Measurements from ENCODE around the gene JPH3.

JPH3 gene

GRCh38 chr16:87604634-87605111 is 2.4 kb downstream of the JPH3 start:
- no peaks in the 10 kb centered on the region for H3K36me3 ChIP-seq (ENCODE audit: insufficient read depth, low read length)
- peaks cover 20 to 63% of the 10 kb centered on the region in 2 donors for H3K27me3 ChIP-seq (ENCODE audit: control insufficient read depth in 1 of 2, insufficient read depth in 2 of 2, low read length in 2 of 2)
- H3K4me3 ChIP-seq (ENCODE audit: low read depth in 1 of 2, low read length in 2 of 2) = no peak overlapping the region
- no peaks in the 10 kb centered on the region for H3K9me3 ChIP-seq (ENCODE audit: low read length)
- H3K4me1 ChIP-seq (ENCODE audit: insufficient read depth, low read length) = no peaks in the 10 kb centered on the region
- H3K27ac ChIP-seq (ENCODE audit: low read depth, low read length) = no peak overlapping the region
- no peak overlapping the region for H3K9ac ChIP-seq (ENCODE audit: low read length)

GRCh38 chr16:87607223-87607622 is 4.9 kb downstream of the JPH3 start:
- Histone ChIP-seq H3K4me3 (ENCODE audit: low read depth in 1 of 2, low read length in 2 of 2) (no peak overlapping the region), H3K27ac (ENCODE audit: low read depth, low read length) (no peak overlapping the region), H3K36me3 (ENCODE audit: insufficient read depth, low read length) (no peaks in the 10 kb centered on the region), H3K9me3 (ENCODE audit: low read length) (no peaks in the 10 kb centered on the region), H3K27me3 (ENCODE audit: control insufficient read depth in 1 of 2, insufficient read depth in 2 of 2, low read length in 2 of 2) (peaks cover 5 to 39% of the 10 kb centered on the region in 2 donors), H3K9ac (ENCODE audit: low read length) (no peak overlapping the region), H3K4me1 (ENCODE audit: insufficient read depth, low read length) (no peaks in the 10 kb centered on the region)

GRCh38 chr16:87607871-87608270 is 5.6 kb downstream of the JPH3 start:
- H3K27me3 ChIP-seq (ENCODE audit: control insufficient read depth in 1 of 2, insufficient read depth in 2 of 2, low read length in 2 of 2) = peaks cover 5 to 38% of the 10 kb centered on the region in 2 donors
- H3K4me3 ChIP-seq (ENCODE audit: low read depth in 1 of 2, low read length in 2 of 2) = no peak overlapping the region
- H3K4me1 ChIP-seq (ENCODE audit: insufficient read depth, low read length) = no peaks in the 10 kb centered on the region

GRCh38 chr16:87608400-87608985 is 6.2 kb downstream of the JPH3 start:
- Histone ChIP-seq H3K9me3 (ENCODE audit: low read length) (no peaks in the 10 kb centered on the region), H3K36me3 (ENCODE audit: insufficient read depth, low read length) (no peaks in the 10 kb centered on the region)

More at GRCh38 chr16:87607871-87608270, 5.6 kb downstream of the JPH3 start:
- no peaks in the 10 kb centered on the region for H3K36me3 ChIP-seq (ENCODE audit: insufficient read depth, low read length)
- no peak overlapping the region for H3K9ac ChIP-seq (ENCODE audit: low read length)
- H3K9me3 ChIP-seq (ENCODE audit: low read length) = no peaks in the 10 kb centered on the region
- no peak overlapping the region for H3K27ac ChIP-seq (ENCODE audit: low read depth, low read length)

GRCh38 chr16:87610026-87610425 is 7.7 kb downstream of the JPH3 start:
- Histone ChIP-seq H3K27me3 (ENCODE audit: control insufficient read depth in 1 of 2, insufficient read depth in 2 of 2, low read length in 2 of 2) (peaks cover 5 to 17% of the 10 kb centered on the region in 2 donors), H3K4me1 (ENCODE audit: insufficient read depth, low read length) (no peaks in the 10 kb centered on the region), H3K4me3 (ENCODE audit: low read depth in 1 of 2, low read length in 2 of 2) (no peak overlapping the region), H3K27ac (ENCODE audit: low read depth, low read length) (no peak overlapping the region), H3K36me3 (ENCODE audit: insufficient read depth, low read length) (no peaks in the 10 kb centered on the region), H3K9ac (ENCODE audit: low read length) (no peak overlapping the region), H3K9me3 (ENCODE audit: low read length) (no peaks in the 10 kb centered on the region)

More at GRCh38 chr16:87608400-87608985, 6.2 kb downstream of the JPH3 start:
- Histone ChIP-seq H3K27me3 (ENCODE audit: control insufficient read depth in 1 of 2, insufficient read depth in 2 of 2, low read length in 2 of 2) (peaks cover 5 to 32% of the 10 kb centered on the region in 2 donors), H3K4me3 (ENCODE audit: low read depth in 1 of 2, low read length in 2 of 2) (no peak overlapping the region), H3K9ac (ENCODE audit: low read length) (no peak overlapping the region), H3K27ac (ENCODE audit: low read depth, low read length) (no peak overlapping the region), H3K4me1 (ENCODE audit: insufficient read depth, low read length) (no peaks in the 10 kb centered on the region)

GRCh38 chr16:87611456-87611855 is 9.1 kb downstream of the JPH3 start:
- H3K27me3 ChIP-seq (ENCODE audit: control insufficient read depth in 1 of 2, insufficient read depth in 2 of 2, low read length in 2 of 2) = peaks cover 0 to 4% of the 10 kb centered on the region in 2 donors
- H3K36me3 ChIP-seq (ENCODE audit: insufficient read depth, low read length) = no peaks in the 10 kb centered on the region
- no peaks in the 10 kb centered on the region for H3K9me3 ChIP-seq (ENCODE audit: low read length)
- H3K9ac ChIP-seq (ENCODE audit: low read length) = no peak overlapping the region
- H3K27ac ChIP-seq (ENCODE audit: low read depth, low read length) = no peak overlapping the region
- H3K4me3 ChIP-seq (ENCODE audit: low read depth in 1 of 2, low read length in 2 of 2) = no peak overlapping the region
- H3K4me1 ChIP-seq (ENCODE audit: insufficient read depth, low read length) = no peaks in the 10 kb centered on the region

- H3K4me3 ChIP-seq (ENCODE audit: low read depth in 1 of 2, low read length in 2 of 2) = no peak overlapping the region
- no peaks in the 10 kb centered on the region for H3K36me3 ChIP-seq (ENCODE audit: insufficient read depth, low read length)
- H3K9me3 ChIP-seq (ENCODE audit: low read length) = no peaks in the 10 kb centered on the region
- H3K27ac ChIP-seq (ENCODE audit: low read depth, low read length) = no peak overlapping the region
- H3K27me3 ChIP-seq (ENCODE audit: control insufficient read depth in 1 of 2, insufficient read depth in 2 of 2, low read length in 2 of 2) = peaks cover 0 to 11% of the 10 kb centered on the region in 2 donors
- H3K4me1 ChIP-seq (ENCODE audit: insufficient read depth, low read length) = no peaks in the 10 kb centered on the region
- no peak overlapping the region for H3K9ac ChIP-seq (ENCODE audit: low read length)
Measured at GRCh38 chr16:87613961-87614360, 11.7 kb downstream of the JPH3 start.

- H3K4me1 ChIP-seq (ENCODE audit: insufficient read depth, low read length) = no peaks in the 10 kb centered on the region
- no peak overlapping the region for H3K4me3 ChIP-seq (ENCODE audit: low read depth in 1 of 2, low read length in 2 of 2)
- H3K27me3 ChIP-seq (ENCODE audit: control insufficient read depth in 1 of 2, insufficient read depth in 2 of 2, low read length in 2 of 2) = peaks cover 0 to 18% of the 10 kb centered on the region in 2 donors
- H3K36me3 ChIP-seq (ENCODE audit: insufficient read depth, low read length) = no peaks in the 10 kb centered on the region
- no peak overlapping the region for H3K9ac ChIP-seq (ENCODE audit: low read length)
- no peak overlapping the region for H3K27ac ChIP-seq (ENCODE audit: low read depth, low read length)
- no peaks in the 10 kb centered on the region for H3K9me3 ChIP-seq (ENCODE audit: low read length)
Measured at GRCh38 chr16:87615621-87616041, 13.3 kb downstream of the JPH3 start.

GRCh38 chr16:87616556-87616955 is 14.2 kb downstream of the JPH3 start:
- H3K4me1 ChIP-seq (ENCODE audit: insufficient read depth, low read length) = no peaks in the 10 kb centered on the region
- no peaks in the 10 kb centered on the region for H3K9me3 ChIP-seq (ENCODE audit: low read length)
- no peaks in the 10 kb centered on the region for H3K36me3 ChIP-seq (ENCODE audit: insufficient read depth, low read length)
- H3K4me3 ChIP-seq (ENCODE audit: low read depth in 1 of 2, low read length in 2 of 2) = no peak overlapping the region
- peaks cover 0 to 27% of the 10 kb centered on the region in 2 donors for H3K27me3 ChIP-seq (ENCODE audit: control insufficient read depth in 1 of 2, insufficient read depth in 2 of 2, low read length in 2 of 2)
- no peak overlapping the region for H3K27ac ChIP-seq (ENCODE audit: low read depth, low read length)
- H3K9ac ChIP-seq (ENCODE audit: low read length) = no peak overlapping the region

GRCh38 chr16:87618216-87618615 is 15.9 kb downstream of the JPH3 start:
- H3K36me3 ChIP-seq (ENCODE audit: insufficient read depth, low read length) = no peaks in the 10 kb centered on the region
- no peak overlapping the region for H3K27ac ChIP-seq (ENCODE audit: low read depth, low read length)
- H3K9ac ChIP-seq (ENCODE audit: low read length) = no peak overlapping the region
- H3K4me1 ChIP-seq (ENCODE audit: insufficient read depth, low read length) = no peaks in the 10 kb centered on the region
- peaks cover 0 to 29% of the 10 kb centered on the region in 2 donors for H3K27me3 ChIP-seq (ENCODE audit: control insufficient read depth in 1 of 2, insufficient read depth in 2 of 2, low read length in 2 of 2)
- H3K4me3 ChIP-seq (ENCODE audit: low read depth in 1 of 2, low read length in 2 of 2) = no peak overlapping the region
- H3K9me3 ChIP-seq (ENCODE audit: low read length) = no peaks in the 10 kb centered on the region

- no peaks in the 10 kb centered on the region for H3K4me1 ChIP-seq (ENCODE audit: insufficient read depth, low read length)
- no peaks in the 10 kb centered on the region for H3K36me3 ChIP-seq (ENCODE audit: insufficient read depth, low read length)
- no peak overlapping the region for H3K4me3 ChIP-seq (ENCODE audit: low read depth in 1 of 2, low read length in 2 of 2)
- H3K27me3 ChIP-seq (ENCODE audit: control insufficient read depth in 1 of 2, insufficient read depth in 2 of 2, low read length in 2 of 2) = peaks cover 0 to 29% of the 10 kb centered on the region in 2 donors
- H3K27ac ChIP-seq (ENCODE audit: low read depth, low read length) = no peak overlapping the region
- H3K9me3 ChIP-seq (ENCODE audit: low read length) = no peaks in the 10 kb centered on the region
- H3K9ac ChIP-seq (ENCODE audit: low read length) = no peak overlapping the region
Measured at GRCh38 chr16:87619360-87620200, 17.3 kb downstream of the JPH3 start.
